Neutrophil (primary cell): ENCODE measurements around the gene BLCAP.
"Not testable (repeated sequence)": the region's sequence is repeated elsewhere in the genome, so short reads cannot be mapped to it uniquely, and the experiment has no call there.

Experiments used
- H3K27ac ChIP-seq: fragments of 200-600 bp; sonication (generic); 2 replicates; pipeline ENCODE4 v1.5.1; 2016; ENCODE audit warnings: mild to moderate bottlenecking, moderate library complexity
- H3K27me3 ChIP-seq: fragments of 200-600 bp; sonication (generic); 2 replicates; pipeline ENCODE4 v1.6.0; 2016; ENCODE audit warnings: mild to moderate bottlenecking
- H3K36me3 ChIP-seq: fragments of 200-600 bp; sonication (generic); 2 replicates; pipeline ENCODE4 v1.5.1; 2017
- H3K4me1 ChIP-seq, 2 experiments: fragments of 200-600 bp in 1 of 2; sonication (generic) in 1 of 2; 1 replicate in 1 of 2; 2 replicates in 1 of 2; pipeline versions ENCODE4 v1.5.1 to v1.6.1; 2013 to 2016; ENCODE audit warnings: low read depth in 1 of 2, low read length in 1 of 2, mild to moderate bottlenecking in 1 of 2, moderate library complexity in 1 of 2; ENCODE audit not compliant: control insufficient read depth in 1 of 2, insufficient read depth in 1 of 2
- H3K4me3 ChIP-seq, 2 experiments: fragments of 200-600 bp in 1 of 2; sonication (generic) in 1 of 2; 1 replicate in 1 of 2; 2 replicates in 1 of 2; pipeline ENCODE4 v1.5.1; 2013 to 2016; ENCODE audit warnings: low read depth in 1 of 2, low read length in 1 of 2, mild to moderate bottlenecking in 1 of 2, moderate library complexity in 1 of 2
- H3K9me3 ChIP-seq: fragments of 200-600 bp; sonication (generic); 2 replicates; pipeline ENCODE4 v1.5.1; 2016
- CTCF ChIP-seq: fragments of 200-600 bp; sonication (generic); IDR thresholded peaks from 2 replicates; pipeline ENCODE4 v1.5.1; 2016; ENCODE audit warnings: antibody characterized with exemption

Gene BLCAP

GRCh38 chr20:37471741-37472235 is 55.9 kb downstream of the BLCAP start:
- H3K4me1 ChIP-seq = no peaks in the 10 kb centered on the region
- no peak overlapping the region for H3K4me3 ChIP-seq
- H3K36me3 ChIP-seq = no peaks in the 10 kb centered on the region
- H3K27ac ChIP-seq = no peak overlapping the region
- no peaks in the 10 kb centered on the region for H3K9me3 ChIP-seq
- H3K27me3 ChIP-seq = peaks cover 9% of the 10 kb centered on the region
- no peak for TF ChIP-seq CTCF

- not testable (repeated sequence) for H3K4me3 ChIP-seq, H3K36me3 ChIP-seq, H3K27ac ChIP-seq, H3K4me1 ChIP-seq, H3K9me3 ChIP-seq
- H3K27me3 ChIP-seq = peaks cover 21% of the 10 kb centered on the region
Measured at GRCh38 chr20:37470190-37470589, 57.5 kb downstream of the BLCAP start.

- Histone ChIP-seq H3K27me3 (peaks cover 21% of the 10 kb centered on the region), H3K4me1 (no peaks in the 10 kb centered on the region), H3K4me3 (no peak overlapping the region), H3K36me3 (no peaks in the 10 kb centered on the region), H3K27ac (no peak overlapping the region), H3K9me3 (no peaks in the 10 kb centered on the region)
- TF ChIP-seq CTCF = no peak
Measured at GRCh38 chr20:37469531-37469930, 58.1 kb downstream of the BLCAP start.

GRCh38 chr20:37468886-37469285 is 58.8 kb downstream of the BLCAP start:
- no peak for TF ChIP-seq CTCF
- Histone ChIP-seq H3K36me3 (no peaks in the 10 kb centered on the region), H3K9me3 (no peaks in the 10 kb centered on the region), H3K4me1 (no peaks in the 10 kb centered on the region), H3K27me3 (peaks cover 21% of the 10 kb centered on the region), H3K4me3 (no peak overlapping the region), H3K27ac (no peak overlapping the region)
